ENCODE results near the gene TRIM34. TPM values are rescaled to one million over a fixed set of nuclear protein-coding genes. Genes with fewer than 3 reads are reported as not detected.
"Not testable (repeated sequence)": the region's sequence is repeated elsewhere in the genome, so short reads cannot be mapped to it uniquely, and the experiment has no call there.

The TRIM34 gene, protein sequence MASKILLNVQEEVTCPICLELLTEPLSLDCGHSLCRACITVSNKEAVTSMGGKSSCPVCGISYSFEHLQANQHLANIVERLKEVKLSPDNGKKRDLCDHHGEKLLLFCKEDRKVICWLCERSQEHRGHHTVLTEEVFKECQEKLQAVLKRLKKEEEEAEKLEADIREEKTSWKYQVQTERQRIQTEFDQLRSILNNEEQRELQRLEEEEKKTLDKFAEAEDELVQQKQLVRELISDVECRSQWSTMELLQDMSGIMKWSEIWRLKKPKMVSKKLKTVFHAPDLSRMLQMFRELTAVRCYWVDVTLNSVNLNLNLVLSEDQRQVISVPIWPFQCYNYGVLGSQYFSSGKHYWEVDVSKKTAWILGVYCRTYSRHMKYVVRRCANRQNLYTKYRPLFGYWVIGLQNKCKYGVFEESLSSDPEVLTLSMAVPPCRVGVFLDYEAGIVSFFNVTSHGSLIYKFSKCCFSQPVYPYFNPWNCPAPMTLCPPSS
- total RNA-seq, result 12.7 TPM

DNA sequence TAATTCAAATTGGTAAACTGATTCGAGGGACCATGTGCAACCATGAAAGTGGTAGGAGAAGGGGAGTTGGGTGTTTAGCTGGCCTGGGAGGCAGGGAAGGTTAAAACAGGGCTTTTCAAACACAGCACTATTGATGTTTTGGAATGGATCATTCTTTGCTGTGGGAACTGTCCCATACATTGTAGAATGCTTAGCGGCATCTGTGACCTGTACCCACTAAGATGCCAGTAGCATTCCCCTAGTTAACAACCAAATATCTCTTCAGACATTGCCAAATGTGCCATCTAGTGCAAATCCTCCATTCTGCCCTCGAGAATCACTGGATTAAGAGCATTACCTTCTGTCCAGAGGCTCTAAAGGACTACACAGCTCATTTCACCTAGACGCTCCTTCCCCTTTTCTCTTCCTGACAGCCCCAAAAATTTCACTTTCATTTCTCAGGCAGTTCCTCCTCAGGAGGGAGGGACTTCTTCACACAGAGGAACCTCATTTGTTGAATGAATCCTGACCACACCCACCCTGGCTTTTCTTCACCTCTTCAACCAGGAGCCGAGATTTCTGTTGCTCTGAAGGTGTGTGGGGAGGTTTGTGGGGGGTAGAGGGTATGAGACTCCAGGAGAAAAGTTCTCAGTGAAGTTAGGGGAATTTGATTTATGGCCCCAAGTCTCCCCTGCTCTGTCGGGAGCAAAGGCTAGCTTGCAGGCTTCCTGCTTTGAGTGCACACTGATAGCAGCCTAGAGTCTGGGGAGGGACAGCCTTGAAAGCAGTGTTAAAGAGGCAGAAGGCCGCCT is at the start of gene TRIM34:
Gene TRIM34 (plus strand): TSS at position 513 of the 791 bp plus-strand sequence. CDS start 7,331 bp downstream, outside the sequence.
- peak; percentile 30 to 92 (median 81) for DNase-seq (ENCODE audit: low read depth in 2 of 3, low spot score in 2 of 3)

DNA sequence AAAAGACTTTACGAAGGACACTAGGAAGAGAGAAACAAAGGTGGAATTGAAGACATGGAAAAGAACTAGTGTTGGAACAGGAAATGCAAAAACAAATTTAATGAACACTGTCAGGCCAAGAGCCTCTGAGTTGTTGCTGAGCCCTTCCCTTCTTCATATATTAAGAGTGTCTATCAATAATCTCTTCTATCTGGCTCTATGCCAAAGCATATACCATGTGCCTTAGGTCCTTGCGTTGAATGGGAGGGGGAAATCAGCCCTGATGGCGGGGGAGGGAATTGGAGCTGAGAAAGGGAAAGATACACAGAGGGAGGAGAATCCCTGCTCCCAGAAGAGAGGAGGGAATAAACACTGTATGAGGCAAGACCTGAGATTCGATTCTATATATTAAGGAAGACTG is 49.6 kb upstream of the TRIM34 start:
- no peak for DNase-seq (ENCODE audit: low read depth in 2 of 3, low spot score in 2 of 3)

DNA sequence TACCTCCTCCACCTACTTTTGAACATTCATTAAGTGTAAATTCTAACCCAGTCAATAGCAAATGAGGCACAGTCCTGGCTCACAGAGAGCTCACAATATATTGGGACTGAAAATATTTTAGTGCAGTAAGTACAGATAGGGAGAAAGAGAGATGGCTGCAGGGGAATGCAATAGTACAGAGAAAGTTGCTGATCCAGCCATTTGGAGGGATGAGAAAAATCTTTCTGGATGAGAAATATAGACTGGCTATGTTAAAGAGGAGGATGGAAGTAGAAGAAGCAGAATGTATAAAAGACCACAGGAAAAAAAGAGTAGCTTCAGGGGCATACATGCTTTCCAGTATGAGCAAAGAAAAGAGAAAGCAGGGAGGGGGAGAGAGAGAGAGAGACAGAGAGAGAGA is 47.7 kb upstream of the TRIM34 start:
- DNase-seq (ENCODE audit: low read depth in 2 of 3, low spot score in 2 of 3), result no peak

DNA sequence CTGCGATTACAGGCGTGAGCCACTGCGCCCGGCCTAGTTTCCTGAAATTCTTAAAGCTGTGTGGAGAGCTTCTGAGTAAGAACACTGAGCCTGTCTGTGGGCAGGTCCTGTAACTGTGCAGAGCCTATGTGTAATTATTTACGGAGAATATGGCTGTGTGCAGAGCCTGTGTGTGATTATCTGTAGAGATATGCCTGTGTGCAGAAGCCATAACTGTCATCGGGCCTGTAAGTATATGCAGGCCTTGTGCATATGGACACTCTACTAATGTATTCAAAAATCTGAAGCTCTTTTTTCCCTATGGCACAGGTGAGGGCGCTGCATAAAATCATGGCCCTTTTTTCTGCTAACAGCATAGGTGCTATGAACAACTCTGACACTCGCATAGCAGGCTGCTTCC is 44.2 kb upstream of the TRIM34 start, which contains the start of gene OR52B6:
Gene OR52B6 (plus strand): TSS at position 301 of the 400 bp plus-strand sequence. CDS start 0 bp downstream, at position 301.
- DNase-seq (ENCODE audit: low read depth in 2 of 3, low spot score in 2 of 3), result no peak

DNA sequence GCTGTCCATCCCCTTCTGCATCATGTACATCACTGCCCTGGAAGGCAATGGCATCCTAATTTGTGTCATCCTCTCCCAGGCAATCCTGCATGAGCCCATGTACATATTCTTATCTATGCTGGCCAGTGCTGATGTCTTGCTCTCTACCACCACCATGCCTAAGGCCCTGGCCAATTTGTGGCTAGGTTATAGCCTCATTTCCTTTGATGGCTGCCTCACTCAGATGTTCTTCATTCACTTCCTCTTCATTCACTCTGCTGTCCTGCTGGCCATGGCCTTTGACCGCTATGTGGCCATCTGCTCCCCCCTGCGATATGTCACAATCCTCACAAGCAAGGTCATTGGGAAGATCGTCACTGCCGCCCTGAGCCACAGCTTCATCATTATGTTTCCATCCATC is 43.8 kb upstream of the TRIM34 start:
- DNase-seq (ENCODE audit: low read depth in 2 of 3, low spot score in 2 of 3), result no peak

DNA sequence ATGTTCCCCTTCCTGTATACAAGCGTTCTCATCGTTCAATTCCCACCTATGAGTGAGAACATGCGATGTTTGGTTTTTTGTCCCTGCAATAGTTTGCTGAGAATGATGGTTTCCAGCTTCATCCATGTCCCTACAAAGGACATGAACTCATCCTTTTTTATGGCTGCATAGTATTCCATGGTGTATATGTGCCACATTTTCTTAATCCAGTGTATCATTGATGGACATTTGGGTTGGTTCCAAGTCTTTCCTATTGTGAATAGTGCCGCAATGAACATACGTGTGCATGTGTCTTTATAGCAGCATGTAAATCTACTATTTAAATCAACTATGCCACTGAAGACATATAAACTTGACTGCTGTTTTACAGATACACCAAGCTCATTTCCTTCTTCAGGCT is 40.3 kb upstream of the TRIM34 start:
- DNase-seq (ENCODE audit: low read depth in 2 of 3, low spot score in 2 of 3), result not testable (repeated sequence)

DNA sequence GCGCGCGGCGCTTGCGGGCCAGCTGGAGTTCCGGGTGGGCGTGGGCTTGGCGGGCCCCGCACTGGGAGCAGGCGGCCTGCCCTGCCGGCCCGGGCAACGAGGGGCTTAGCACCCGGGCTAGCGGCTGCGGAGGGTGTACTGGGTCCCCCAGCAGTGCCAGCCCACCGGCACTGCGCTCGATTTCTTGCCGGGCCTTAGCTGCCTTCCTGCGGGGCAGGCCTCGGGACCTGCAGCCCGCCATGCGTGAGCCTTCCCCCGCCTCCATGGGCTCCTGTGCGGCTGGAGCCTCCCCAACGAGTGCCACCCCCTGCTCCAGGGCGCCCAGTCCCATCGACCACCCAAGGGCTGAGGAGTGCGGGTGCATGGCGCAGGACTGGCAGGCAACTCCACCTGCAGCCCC is 34.9 kb upstream of the TRIM34 start:
- not testable (repeated sequence) for DNase-seq (ENCODE audit: low read depth in 2 of 3, low spot score in 2 of 3)

DNA sequence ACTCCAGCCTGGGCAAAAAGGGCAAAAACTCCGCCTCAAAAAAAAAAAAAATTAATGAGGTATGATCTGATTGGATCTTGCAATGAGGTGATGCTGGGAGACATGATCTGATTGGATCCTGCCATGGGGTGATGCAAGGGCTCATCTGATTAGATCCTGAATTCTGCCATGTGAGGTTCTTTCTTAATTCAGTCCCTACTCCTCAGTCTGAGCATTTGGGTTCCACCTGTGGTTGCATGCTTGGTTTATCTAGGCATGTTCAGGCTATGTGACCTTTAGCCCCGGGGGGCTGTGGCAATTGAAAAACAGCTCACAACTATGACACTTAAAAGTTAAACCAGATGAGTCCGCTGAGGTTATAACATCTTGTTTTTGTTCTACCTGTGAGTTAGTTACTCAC is 33.2 kb upstream of the TRIM34 start:
- DNase-seq (ENCODE audit: low read depth in 2 of 3, low spot score in 2 of 3), result no peak

DNA sequence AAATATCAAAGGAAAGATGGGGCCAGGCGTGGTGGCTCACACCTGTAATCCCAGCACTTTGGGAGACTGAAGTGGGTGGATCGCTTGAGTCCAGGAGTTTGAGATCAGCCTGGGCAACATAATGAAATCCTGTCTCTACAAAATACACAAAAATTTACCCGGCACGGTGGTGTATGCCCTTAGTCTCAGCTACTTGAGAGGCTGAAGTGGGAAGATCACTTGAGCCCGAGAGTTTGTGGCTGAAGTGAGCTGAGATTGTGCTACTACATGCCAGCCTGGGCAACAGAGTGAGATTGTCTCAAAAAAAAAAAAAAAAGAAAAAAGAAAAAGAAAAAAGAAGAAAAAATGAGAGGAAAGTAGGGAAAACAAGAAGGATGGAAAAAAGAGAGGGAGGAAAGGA is 32.2 kb upstream of the TRIM34 start:
- DNase-seq (ENCODE audit: low read depth in 2 of 3, low spot score in 2 of 3), result no peak

DNA sequence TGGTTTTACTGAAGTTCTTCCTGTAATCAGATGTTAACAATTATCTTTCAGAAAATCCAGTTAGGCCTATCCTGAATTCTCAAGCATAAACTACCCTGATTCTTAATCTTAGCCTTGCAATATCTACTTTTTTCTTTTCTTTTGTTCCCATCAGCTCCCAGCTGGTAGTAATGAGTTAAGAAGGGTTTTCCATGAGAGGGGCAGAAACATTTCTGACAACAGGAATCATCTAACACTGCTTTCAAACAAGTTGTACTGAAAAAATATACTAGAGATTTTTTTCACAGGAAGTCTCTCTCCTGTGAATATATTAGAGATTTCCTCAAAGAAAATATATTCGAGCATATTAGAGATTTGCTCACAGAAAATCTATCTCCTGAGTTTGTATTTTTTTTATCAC is 31.7 kb upstream of the TRIM34 start:
- no peak for DNase-seq (ENCODE audit: low read depth in 2 of 3, low spot score in 2 of 3)

DNA sequence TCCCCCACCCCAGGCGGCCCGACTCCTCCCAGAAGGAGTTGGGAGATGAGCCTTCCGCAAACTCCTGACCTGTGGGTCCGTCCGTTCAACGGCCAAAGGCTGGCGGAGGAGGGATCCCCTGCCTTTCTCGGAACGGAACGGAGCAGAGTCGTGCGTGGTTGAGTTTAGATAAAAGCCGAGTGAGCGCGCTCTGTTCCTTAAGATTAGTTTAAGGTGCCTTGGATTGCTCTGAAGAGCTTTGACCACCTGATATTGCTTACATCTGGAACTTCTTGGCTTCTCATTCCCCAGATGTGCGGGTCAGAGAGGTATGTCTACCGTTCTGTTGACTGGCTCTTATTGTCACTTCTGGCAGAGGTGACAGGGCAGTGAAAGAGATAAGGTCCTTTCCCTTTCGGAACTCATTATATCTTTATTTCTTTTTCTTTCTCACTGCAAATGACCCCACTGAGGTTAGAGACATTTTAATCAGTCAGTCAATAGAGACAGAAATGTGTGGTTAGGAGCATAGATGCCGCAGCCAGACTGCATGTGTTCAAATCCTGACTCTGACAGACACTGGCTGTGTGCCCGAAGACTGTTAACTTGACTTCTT is 28.1 kb upstream of the TRIM34 start, which contains the start of gene TRIM6:
Gene TRIM6 (plus strand): TSS at position 31 of the 595 bp plus-strand sequence. CDS start 261 bp downstream, at position 292.
- peak in 2 of 3 donors; percentile 39 to 49 for DNase-seq (ENCODE audit: low read depth in 2 of 3, low spot score in 2 of 3)

DNA sequence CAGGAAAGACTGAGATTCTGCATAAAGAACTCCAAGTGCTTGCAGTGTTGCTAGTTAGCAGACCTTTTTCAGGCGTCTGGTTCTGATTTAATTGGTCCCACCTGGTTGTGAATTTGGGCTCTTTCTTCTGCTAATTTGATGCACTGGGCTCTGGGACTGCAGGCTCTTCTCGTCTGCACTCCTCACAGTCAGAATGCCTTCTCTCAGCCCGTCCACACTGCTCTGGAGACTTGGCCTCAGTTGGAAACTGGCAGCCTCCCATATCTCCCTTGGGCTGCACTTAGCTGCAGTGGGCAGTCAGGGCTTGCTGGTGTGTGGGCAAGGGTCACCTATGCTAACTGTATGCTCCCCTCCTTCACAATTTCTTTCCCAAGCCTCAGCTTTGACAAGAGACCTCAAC is 26.8 kb upstream of the TRIM34 start:
- DNase-seq (ENCODE audit: low read depth in 2 of 3, low spot score in 2 of 3), result no peak

DNA sequence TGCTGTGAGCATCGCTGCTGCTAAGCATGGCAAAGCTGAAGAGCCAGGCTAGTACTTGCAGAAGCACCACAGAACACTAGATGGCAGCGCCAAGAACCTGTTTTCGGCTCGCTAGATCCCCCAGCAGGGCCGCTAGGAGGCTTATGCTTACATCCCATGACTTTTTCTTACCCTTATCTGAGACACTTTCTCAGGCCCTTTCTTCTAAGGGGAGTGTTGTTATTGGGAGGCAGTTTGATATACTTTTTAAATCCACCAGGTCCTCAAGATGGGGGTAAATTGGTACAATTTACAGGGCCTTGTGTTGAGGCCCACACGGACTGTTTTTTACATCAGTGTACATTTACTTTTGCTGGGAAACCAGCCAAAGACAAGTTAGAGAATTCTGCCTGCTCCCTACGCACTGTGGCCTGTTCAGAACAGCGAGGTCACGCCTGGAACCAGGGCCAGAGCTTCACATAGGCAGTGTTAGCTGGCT is 24.4 kb upstream of the TRIM34 start:
- peak in 2 of 3 donors; percentile 76 to 87 for DNase-seq (ENCODE audit: low read depth in 2 of 3, low spot score in 2 of 3)

DNA sequence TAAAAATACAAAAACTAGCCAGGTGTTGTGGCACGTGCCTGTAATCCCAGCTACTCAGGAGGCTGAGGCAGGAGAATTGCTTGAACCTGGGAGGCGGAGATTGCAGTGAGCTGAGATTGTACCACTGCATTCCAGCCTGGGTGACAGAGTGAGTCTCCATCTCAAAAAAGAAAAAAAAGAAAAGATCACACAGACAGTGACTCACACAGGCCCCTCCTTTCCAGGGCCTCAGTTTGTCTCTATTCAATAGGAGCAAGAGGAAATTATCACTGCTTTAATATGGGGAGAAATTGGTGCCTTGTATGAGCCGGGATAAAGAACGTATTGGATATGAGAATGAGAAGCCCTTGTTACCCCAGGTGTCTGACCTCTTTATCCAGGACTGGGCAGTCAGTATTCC is 22.0 kb upstream of the TRIM34 start:
- DNase-seq (ENCODE audit: low read depth in 2 of 3, low spot score in 2 of 3), result not testable (repeated sequence)

DNA sequence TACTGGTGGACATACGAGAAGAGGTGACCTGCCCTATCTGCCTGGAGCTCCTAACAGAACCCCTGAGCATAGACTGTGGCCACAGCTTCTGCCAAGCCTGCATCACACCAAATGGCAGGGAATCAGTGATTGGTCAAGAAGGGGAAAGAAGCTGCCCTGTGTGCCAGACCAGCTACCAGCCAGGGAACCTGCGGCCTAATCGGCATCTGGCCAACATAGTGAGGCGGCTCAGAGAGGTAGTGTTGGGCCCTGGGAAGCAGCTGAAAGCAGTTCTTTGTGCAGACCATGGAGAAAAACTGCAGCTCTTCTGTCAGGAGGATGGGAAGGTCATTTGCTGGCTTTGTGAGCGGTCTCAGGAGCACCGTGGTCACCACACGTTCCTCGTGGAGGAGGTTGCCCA is 21.5 kb upstream of the TRIM34 start:
- no peak for DNase-seq (ENCODE audit: low read depth in 2 of 3, low spot score in 2 of 3)

DNA sequence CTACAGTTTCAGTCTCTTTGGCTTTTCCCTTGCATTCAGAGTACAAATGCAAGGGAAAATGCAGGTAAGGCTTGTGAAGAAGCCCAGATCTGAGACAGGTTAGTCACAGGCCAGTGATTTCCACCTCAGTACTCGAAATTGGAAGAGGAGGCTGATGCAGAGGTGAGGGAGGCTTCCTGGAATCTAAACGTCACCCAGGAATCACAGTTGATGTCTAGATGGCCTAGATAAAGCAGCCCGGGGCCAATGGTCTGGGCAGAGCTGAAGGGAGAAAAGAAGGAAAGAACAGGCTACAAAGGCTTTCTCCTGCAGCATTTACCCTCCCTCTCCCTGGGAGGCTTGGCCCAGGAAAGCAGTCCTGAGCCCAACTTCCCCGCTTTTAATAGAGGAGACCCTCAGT is 19.9 kb upstream of the TRIM34 start:
- no peak for DNase-seq (ENCODE audit: low read depth in 2 of 3, low spot score in 2 of 3)

DNA sequence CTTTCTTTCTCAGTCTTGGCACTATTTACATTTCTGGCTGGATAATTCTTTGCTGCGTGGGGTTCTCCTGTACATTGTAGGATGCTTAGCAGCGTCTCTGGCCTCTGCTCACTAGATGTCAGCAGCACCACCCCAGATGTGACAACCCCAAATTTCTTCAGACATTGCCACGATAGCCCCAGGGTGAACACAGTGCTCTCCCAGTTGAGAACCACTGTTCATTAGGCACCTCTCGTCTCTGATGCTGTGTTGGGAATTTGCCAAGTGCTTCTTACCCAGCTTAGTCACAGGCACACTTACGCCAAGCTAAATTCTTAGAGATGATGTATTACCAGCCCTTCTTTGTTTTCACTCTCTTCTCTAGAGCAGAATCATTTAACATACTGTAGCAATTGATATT is 19.0 kb upstream of the TRIM34 start:
- no peak for DNase-seq (ENCODE audit: low read depth in 2 of 3, low spot score in 2 of 3)

DNA sequence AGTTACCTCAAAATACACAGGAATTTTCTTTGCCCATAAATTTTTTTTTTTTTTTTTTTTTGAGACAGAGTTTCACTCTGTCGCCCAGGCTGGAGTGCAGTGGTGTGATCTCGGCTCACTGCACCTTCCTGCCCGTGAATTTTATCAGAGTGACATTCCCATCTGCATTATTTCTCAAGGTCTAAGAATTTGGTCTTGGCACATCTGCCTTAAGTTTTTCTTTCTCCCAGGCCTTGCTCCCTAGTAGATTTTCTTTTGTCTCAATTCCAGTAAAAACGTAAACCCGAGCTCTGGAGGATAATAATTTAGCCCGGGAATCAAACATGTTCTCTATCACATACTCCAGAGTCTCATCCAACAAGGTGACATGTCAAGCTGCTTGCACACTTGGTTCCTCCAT is 16.0 kb upstream of the TRIM34 start:
- DNase-seq (ENCODE audit: low read depth in 2 of 3, low spot score in 2 of 3), result no peak

DNA sequence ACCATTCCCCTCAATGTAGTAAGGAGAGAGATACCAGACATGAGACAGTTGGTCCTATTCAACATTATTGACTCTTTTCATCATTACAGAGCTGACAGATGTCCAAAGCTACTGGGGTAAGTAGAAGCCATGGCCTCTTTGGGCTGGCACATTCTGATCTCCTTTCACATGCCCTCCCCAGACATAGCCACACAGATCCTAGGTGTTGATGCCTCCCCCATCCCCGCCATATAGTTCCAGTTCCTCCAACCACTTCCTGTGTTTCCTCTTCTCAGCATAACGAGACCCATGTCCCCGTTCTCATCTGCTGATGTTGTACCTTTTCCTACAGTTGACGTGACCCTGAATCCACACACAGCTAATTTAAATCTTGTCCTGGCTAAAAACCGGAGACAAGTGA is 14.4 kb upstream of the TRIM34 start:
- DNase-seq (ENCODE audit: low read depth in 2 of 3, low spot score in 2 of 3), result no peak

DNA sequence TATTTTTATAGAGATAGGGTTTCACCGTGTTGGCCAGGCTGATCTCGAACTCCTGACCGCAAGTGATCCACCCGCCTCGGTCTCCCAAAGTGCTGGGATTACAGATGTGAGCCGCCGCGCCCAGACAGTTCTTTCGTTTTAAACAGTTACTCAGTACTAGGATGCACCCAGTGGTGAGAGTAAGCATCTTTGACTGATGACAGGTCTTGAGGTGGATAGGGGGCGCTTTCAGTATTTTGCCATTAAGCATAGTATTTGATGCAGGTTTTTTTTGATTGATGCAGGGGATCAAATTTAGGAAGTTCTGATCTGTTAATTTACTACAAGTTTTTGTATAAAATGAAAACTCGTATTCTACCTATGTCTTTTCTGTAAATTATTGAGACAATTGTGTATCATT is 13.2 kb upstream of the TRIM34 start:
- DNase-seq (ENCODE audit: low read depth in 2 of 3, low spot score in 2 of 3), result no peak

DNA sequence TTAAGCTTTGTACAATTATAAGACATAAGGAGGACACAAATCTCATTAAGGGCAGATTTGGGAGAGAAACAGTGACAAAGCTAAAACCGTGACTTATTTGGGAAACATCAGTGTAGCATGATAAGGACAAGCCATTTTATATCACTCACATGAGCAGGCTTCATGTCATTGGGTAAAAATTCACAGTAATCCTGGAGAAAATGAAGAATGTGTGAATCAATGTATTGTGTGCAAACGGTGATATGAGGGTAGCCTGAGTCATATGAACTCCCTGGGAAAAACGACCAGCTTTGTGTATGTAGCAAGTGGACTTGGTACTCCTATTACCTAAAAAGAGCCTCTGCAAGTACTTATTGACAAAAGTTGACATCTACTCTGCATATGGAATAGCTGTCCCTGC is 6.0 kb upstream of the TRIM34 start:
- no peak for DNase-seq (ENCODE audit: low read depth in 2 of 3, low spot score in 2 of 3)

All from hematopoietic multipotent progenitor cell (in vitro differentiated cells).